ENCODE results near the gene R3HDML. TPM values are rescaled to one million over a fixed set of nuclear protein-coding genes. Genes with fewer than 3 reads are reported as not detected.
A peak's percentile ranks its signal among the peaks of the same experiment; 100 is the strongest.
"Not testable (repeated sequence)": the region's sequence is repeated elsewhere in the genome, so short reads cannot be mapped to it uniquely, and the experiment has no call there.

The R3HDML gene
- total RNA-seq, 1 donor from 2014 or later, result not detected

- peak overlapping the region; percentile 11 for H3K4me2 ChIP-seq
- TF ChIP-seq EZH2 (IDR thresholded peaks at IDR 0.05) (no peak), EZH2phosphoT487 (IDR thresholded peaks at IDR 0.05) (no peak)
- peaks cover 20% of the 10 kb centered on the region for H3K27me3 ChIP-seq
- peak overlapping the region; percentile 41 for H3K27ac ChIP-seq
- peaks cover 14% of the 10 kb centered on the region for H3K4me1 ChIP-seq
- H3K36me3 ChIP-seq, result no peaks in the 10 kb centered on the region
- no peak overlapping the region for H3K9ac ChIP-seq
- H3F3A ChIP-seq (ENCODE audit: low read depth), result peaks cover 11% of the 10 kb centered on the region
- peak; percentile 47 for DNase-seq (ENCODE audit: low spot score)
- H3K79me2 ChIP-seq (ENCODE audit: low read depth), result no peaks in the 10 kb centered on the region
- Mint-ChIP-seq H3K27ac (peak overlapping the region; percentile 16), H3K36me3 (no peaks in the 10 kb centered on the region), H3K4me1 (peaks cover 11% of the 10 kb centered on the region), H3K4me3 (no peak overlapping the region), H3K27me3 (ENCODE audit: insufficient read depth, low read depth) (peaks cover 4% of the 10 kb centered on the region), H3K9me3 (peaks cover 5% of the 10 kb centered on the region)
- no peak overlapping the region for H2AFZ ChIP-seq (replicated peaks)
- no peaks in the 10 kb centered on the region for H4K20me1 ChIP-seq (ENCODE audit: low read depth)
- no peak overlapping the region for H3K4me3 ChIP-seq
- no peaks in the 10 kb centered on the region for H3K9me3 ChIP-seq (ENCODE audit: low read depth)
Observed at GRCh38 chr20:44324343-44324742, 12.5 kb upstream of the R3HDML start.

GRCh38 chr20:44326391-44327159 is 10.3 kb upstream of the R3HDML start:
- no peaks in the 10 kb centered on the region for H3K36me3 ChIP-seq
- peaks cover 10% of the 10 kb centered on the region for H3K27me3 Mint-ChIP-seq (ENCODE audit: insufficient read depth, low read depth)
- peaks cover 11% of the 10 kb centered on the region for H3K4me1 Mint-ChIP-seq
- TF ChIP-seq EZH2 (IDR thresholded peaks at IDR 0.05) (no peak), CTCF (IDR thresholded peaks at IDR 0.05) (no peak), EZH2phosphoT487 (IDR thresholded peaks at IDR 0.05) (no peak)
- H3K4me3 Mint-ChIP-seq, result no peak overlapping the region
- H3K9ac ChIP-seq, result no peak overlapping the region
- H3K9me3 ChIP-seq (ENCODE audit: low read depth), result no peaks in the 10 kb centered on the region
- no peak overlapping the region for H3K27ac ChIP-seq
- peaks cover 20% of the 10 kb centered on the region for H3K27me3 ChIP-seq
- H3K79me2 ChIP-seq (ENCODE audit: low read depth), result no peaks in the 10 kb centered on the region
- no peaks in the 10 kb centered on the region for H3K36me3 Mint-ChIP-seq
- H3F3A ChIP-seq (ENCODE audit: low read depth), result peaks cover 11% of the 10 kb centered on the region
- DNase-seq (ENCODE audit: low spot score), result peak; percentile 63
- H4K20me1 ChIP-seq (ENCODE audit: low read depth), result no peaks in the 10 kb centered on the region
- H2AFZ ChIP-seq (replicated peaks), result peak overlapping the region; percentile 34
- no peak overlapping the region for H3K27ac Mint-ChIP-seq
- H3K4me2 ChIP-seq, result peak overlapping the region; percentile 72
- peak overlapping the region; percentile 33 for H3K4me3 ChIP-seq
- H3K4me1 ChIP-seq, result peaks cover 14% of the 10 kb centered on the region
- H3K9me3 Mint-ChIP-seq, result peaks cover 5% of the 10 kb centered on the region

- not testable (repeated sequence) for H3K9me3 Mint-ChIP-seq; DNase-seq (ENCODE audit: low spot score); H3K79me2 ChIP-seq (ENCODE audit: low read depth); H3K4me2 ChIP-seq; H3K27ac Mint-ChIP-seq; H3K36me3 ChIP-seq; H3K27ac ChIP-seq; H3K9me3 ChIP-seq (ENCODE audit: low read depth); H3K27me3 Mint-ChIP-seq (ENCODE audit: insufficient read depth, low read depth); H2AFZ ChIP-seq (replicated peaks); H4K20me1 ChIP-seq (ENCODE audit: low read depth); H3K36me3 Mint-ChIP-seq; H3K4me3 Mint-ChIP-seq; H3K9ac ChIP-seq; H3K4me3 ChIP-seq
- H3K4me1 Mint-ChIP-seq, result peaks cover 11% of the 10 kb centered on the region
- Histone ChIP-seq H3K27me3 (peaks cover 20% of the 10 kb centered on the region), H3F3A (ENCODE audit: low read depth) (peaks cover 11% of the 10 kb centered on the region), H3K4me1 (peaks cover 14% of the 10 kb centered on the region)
Observed at GRCh38 chr20:44327748-44328147, 9.1 kb upstream of the R3HDML start.

GRCh38 chr20:44328428-44328827 is 8.4 kb upstream of the R3HDML start:
- no peak for DNase-seq (ENCODE audit: low spot score)
- no peak for TF ChIP-seq EZH2 (IDR thresholded peaks at IDR 0.05)
- no peak for TF ChIP-seq EZH2phosphoT487 (IDR thresholded peaks at IDR 0.05)
- TF ChIP-seq CTCF (IDR thresholded peaks at IDR 0.05), result no peak
- no peak overlapping the region for H3K27ac ChIP-seq
- Mint-ChIP-seq H3K4me1 (peaks cover 12% of the 10 kb centered on the region), H3K9me3 (peaks cover 5% of the 10 kb centered on the region), H3K27me3 (ENCODE audit: insufficient read depth, low read depth) (peaks cover 10% of the 10 kb centered on the region), H3K27ac (no peak overlapping the region), H3K36me3 (no peaks in the 10 kb centered on the region), H3K4me3 (peak overlapping the region; percentile 12)
- no peaks in the 10 kb centered on the region for H3K79me2 ChIP-seq (ENCODE audit: low read depth)
- no peaks in the 10 kb centered on the region for H3K9me3 ChIP-seq (ENCODE audit: low read depth)
- no peak overlapping the region for H3K4me3 ChIP-seq
- H3F3A ChIP-seq (ENCODE audit: low read depth), result peaks cover 11% of the 10 kb centered on the region
- H3K9ac ChIP-seq, result no peak overlapping the region
- H3K27me3 ChIP-seq, result peaks cover 20% of the 10 kb centered on the region
- H4K20me1 ChIP-seq (ENCODE audit: low read depth), result no peaks in the 10 kb centered on the region
- H3K36me3 ChIP-seq, result no peaks in the 10 kb centered on the region
- no peak overlapping the region for H2AFZ ChIP-seq (replicated peaks)
- peaks cover 14% of the 10 kb centered on the region for H3K4me1 ChIP-seq
- no peak overlapping the region for H3K4me2 ChIP-seq

Measured in neural progenitor cell (in vitro differentiated cells).